Lower lobe of right lung (tissue), 2 donors: Measurements from ENCODE around the gene IL11. TPM values are rescaled to one million over a fixed set of nuclear protein-coding genes. Genes with fewer than 3 reads are reported as not detected.

Experiments
- ATAC-seq, 2 donors: fragments of 200-7000 bp; cut with Tn5 transposase; one replicate each; pipeline ENCODE4 v1.9.1; 2020 to 2022; ENCODE audit warnings: mild to moderate bottlenecking in 2 of 2, moderate library complexity in 2 of 2
- DNase-seq: peaks from one replicate; pipeline ENCODE4 v3.0.0-alpha.2; 2020
- H3K27ac ChIP-seq: fragments of 200-600 bp; one replicate; pipeline ENCODE4 v1.8.0; 2022
- H3K27me3 ChIP-seq: fragments of 200-600 bp; one replicate; pipeline ENCODE4 v1.8.0; 2022; ENCODE audit warnings: low read depth
- H3K36me3 ChIP-seq: fragments of 200-600 bp; one replicate; pipeline ENCODE4 v1.8.0; 2022; ENCODE audit warnings: mild to moderate bottlenecking
- H3K4me1 ChIP-seq: fragments of 200-600 bp; one replicate; pipeline ENCODE4 v1.8.0; 2022
- H3K4me3 ChIP-seq: fragments of 200-600 bp; one replicate; pipeline ENCODE4 v1.8.0; 2022; ENCODE audit warnings: mild to moderate bottlenecking
- H3K9me3 ChIP-seq: fragments of 200-600 bp; one replicate; pipeline ENCODE4 v1.8.0; 2022
- intact Hi-C: fragments of 100-400 bp; cut with DNase I; formaldehyde crosslinking; loops from one replicate; pipeline ENCODE4 v1.11.0; 2022
- total RNA-seq: library from RNA; stranded (reverse); fragmentation: NEBNext Ultra II Directional; extraction: Animal tissue kit (Norgen Biotek cat#: 25700); gene quantifications from one replicate; pipeline ENCODE4 v1.2.1, GENCODE V29; 2021
- TF ChIP-seq, protein P1 (sequence below): fragments of 200-600 bp; IDR thresholded peaks from one replicate; pipeline ENCODE4 v1.8.0; 2022; ENCODE audit warnings: antibody characterized with exemption, mild to moderate bottlenecking
- donor health status: DM: no; HTN: yes; CAD: no; lungs with severe emphysema.

Gene IL11
- total RNA-seq, 1 donor from 2014 or later: not detected

- intact Hi-C loops: no loop called here
- H3K4me1 ChIP-seq: peaks cover 8% of the 10 kb centered on the region
- no peak overlapping the region for H3K4me3 ChIP-seq
- TF ChIP-seq, protein P1, sequence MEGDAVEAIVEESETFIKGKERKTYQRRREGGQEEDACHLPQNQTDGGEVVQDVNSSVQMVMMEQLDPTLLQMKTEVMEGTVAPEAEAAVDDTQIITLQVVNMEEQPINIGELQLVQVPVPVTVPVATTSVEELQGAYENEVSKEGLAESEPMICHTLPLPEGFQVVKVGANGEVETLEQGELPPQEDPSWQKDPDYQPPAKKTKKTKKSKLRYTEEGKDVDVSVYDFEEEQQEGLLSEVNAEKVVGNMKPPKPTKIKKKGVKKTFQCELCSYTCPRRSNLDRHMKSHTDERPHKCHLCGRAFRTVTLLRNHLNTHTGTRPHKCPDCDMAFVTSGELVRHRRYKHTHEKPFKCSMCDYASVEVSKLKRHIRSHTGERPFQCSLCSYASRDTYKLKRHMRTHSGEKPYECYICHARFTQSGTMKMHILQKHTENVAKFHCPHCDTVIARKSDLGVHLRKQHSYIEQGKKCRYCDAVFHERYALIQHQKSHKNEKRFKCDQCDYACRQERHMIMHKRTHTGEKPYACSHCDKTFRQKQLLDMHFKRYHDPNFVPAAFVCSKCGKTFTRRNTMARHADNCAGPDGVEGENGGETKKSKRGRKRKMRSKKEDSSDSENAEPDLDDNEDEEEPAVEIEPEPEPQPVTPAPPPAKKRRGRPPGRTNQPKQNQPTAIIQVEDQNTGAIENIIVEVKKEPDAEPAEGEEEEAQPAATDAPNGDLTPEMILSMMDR: no peak
- DNase-seq: no peak
- no peaks in the 10 kb centered on the region for H3K9me3 ChIP-seq
- H3K36me3 ChIP-seq: peaks cover 3% of the 10 kb centered on the region
- no peak overlapping the region for H3K27ac ChIP-seq
- peaks cover 56% of the 10 kb centered on the region for H3K27me3 ChIP-seq
- no peak for ATAC-seq
Measured at GRCh38 chr19:55352040-55352439, 18.2 kb downstream of the IL11 start.

DNA sequence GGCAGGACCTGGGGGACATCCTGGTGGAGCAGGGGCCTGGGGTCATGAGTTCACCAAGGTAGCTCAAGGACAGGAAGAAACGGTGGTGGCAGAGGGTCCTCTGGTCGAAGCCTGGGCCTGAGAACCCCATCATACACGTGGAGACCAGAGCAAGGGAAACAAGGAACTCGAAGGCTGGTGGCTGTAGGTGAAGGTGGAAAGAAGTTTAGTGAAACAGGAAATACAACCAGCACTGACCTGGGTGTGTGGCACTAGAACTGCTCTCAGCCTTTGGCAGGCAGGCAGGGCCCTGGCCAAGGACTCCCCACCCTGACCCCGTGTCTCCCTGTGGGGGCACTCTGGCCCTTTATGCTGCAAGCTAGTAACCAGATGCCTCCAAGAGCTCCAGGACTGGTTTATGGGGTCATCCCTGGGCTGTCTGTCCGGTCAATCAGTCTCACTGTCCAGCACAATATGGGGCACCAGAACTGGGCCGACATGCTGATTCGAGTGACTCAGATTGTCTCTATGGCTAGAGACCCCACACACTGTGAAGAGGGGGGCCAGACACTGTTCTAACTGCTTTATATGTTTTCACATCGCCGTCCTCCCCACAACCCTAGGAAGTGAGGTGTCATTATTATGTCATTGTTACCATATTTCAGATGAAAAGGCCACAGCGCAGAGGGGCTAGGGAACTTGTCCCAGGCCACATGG, 19.5 kb downstream of the IL11 start:
- DNase-seq (no peak), ATAC-seq (no peak)
- TF ChIP-seq, protein P1: no peak
- H3K9me3 ChIP-seq: no peaks in the 10 kb centered on the region
- no peak overlapping the region for H3K4me3 ChIP-seq
- peaks cover 12% of the 10 kb centered on the region for H3K36me3 ChIP-seq
- H3K27me3 ChIP-seq: peaks cover 56% of the 10 kb centered on the region
- H3K27ac ChIP-seq: no peak overlapping the region
- H3K4me1 ChIP-seq: peaks cover 8% of the 10 kb centered on the region
- intact Hi-C loops: no loop called here

- DNase-seq: peak; percentile 60
- TF ChIP-seq, protein P1: no peak
Measured at GRCh38 chr19:55348317-55349034, 21.8 kb downstream of the IL11 start.

GRCh38 chr19:55347442-55348009, 22.7 kb downstream of the IL11 start:
- no peaks in the 10 kb centered on the region for H3K9me3 ChIP-seq
- H3K4me1 ChIP-seq: no peaks in the 10 kb centered on the region
- TF ChIP-seq, protein P1: no peak
- H3K4me3 ChIP-seq: no peak overlapping the region
- peaks cover 20% of the 10 kb centered on the region for H3K36me3 ChIP-seq
- no peak overlapping the region for H3K27ac ChIP-seq
- peaks cover 25% of the 10 kb centered on the region for H3K27me3 ChIP-seq
- ATAC-seq (no peak), DNase-seq (no peak)
- intact Hi-C loops: no loop called here

More at GRCh38 chr19:55348317-55349034, 21.8 kb downstream of the IL11 start:
- H3K36me3 ChIP-seq: peaks cover 15% of the 10 kb centered on the region
- peaks cover 34% of the 10 kb centered on the region for H3K27me3 ChIP-seq
- H3K9me3 ChIP-seq: no peaks in the 10 kb centered on the region
- peak in 1 of 2 donors; percentile 35 for ATAC-seq
- peaks cover 5% of the 10 kb centered on the region for H3K4me1 ChIP-seq
- no peak overlapping the region for H3K4me3 ChIP-seq
- no peak overlapping the region for H3K27ac ChIP-seq
- intact Hi-C loops: no loop called here

DNA sequence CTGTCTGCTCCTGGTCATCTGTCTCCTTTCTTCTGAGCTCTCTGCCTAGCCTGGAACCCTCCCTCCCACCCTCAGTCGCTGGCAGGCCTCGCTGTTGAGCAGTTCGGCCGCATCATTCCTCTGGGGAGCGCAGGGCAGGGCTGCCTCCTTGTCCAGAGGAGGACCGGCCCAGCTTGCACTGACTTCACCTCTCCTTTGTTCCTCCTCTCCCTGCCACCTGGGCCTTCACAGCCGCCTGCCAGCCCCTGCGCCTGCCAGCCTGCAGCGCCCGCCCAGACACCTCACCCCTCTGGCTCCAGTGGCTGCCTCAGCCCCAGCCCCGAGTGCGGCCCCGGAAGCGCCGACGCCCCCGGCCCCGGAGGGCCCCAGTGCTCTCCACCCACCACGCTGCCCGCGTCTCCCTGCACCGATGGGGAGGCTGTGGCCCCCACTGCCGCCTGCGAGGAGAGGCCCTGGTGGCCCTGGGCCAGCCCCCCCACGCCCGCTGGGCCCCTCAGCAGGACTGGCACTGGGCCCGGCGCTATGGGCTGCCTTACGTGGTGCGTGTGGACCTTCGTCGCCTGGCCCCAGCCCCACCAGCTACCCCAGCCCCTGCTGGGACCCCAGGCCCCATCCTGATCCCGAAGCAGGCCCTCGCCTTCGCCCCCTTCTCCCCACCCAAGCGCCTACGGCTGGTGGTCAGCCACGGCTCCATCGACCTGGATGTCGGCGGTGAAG, 23.4 kb downstream of the IL11 start:
- DNase-seq (peak; percentile 45), ATAC-seq (no peak)
- TF ChIP-seq, protein P1: no peak
- Histone ChIP-seq H3K36me3 (peaks cover 26% of the 10 kb centered on the region), H3K27me3 (peaks cover 18% of the 10 kb centered on the region), H3K4me3 (no peak overlapping the region), H3K27ac (no peak overlapping the region), H3K9me3 (no peaks in the 10 kb centered on the region), H3K4me1 (no peaks in the 10 kb centered on the region)
- intact Hi-C loops: no loop called here
